ENCODE measurements around the gene FAM117B. TPM values are rescaled to one million over a fixed set of nuclear protein-coding genes. Genes with fewer than 3 reads are reported as not detected.

Gene FAM117B
- total and polyA plus RNA-seq, 2 of the 8 experiments (the other 6 are each of a cell fraction or from before 2014, with no cell fraction given) = 3.9 to 22.6 TPM

GRCh38 chr2:202660796-202661195 lies 26.0 kb downstream of the FAM117B start:
- Histone ChIP-seq H2BK20ac (ENCODE audit: low read length) (no peak overlapping the region), H4K8ac (ENCODE audit: extremely low read depth, insufficient read depth, low read length) (no peak overlapping the region), H3K36me3 (ENCODE audit: control insufficient read depth in 2 of 4, insufficient read depth in 4 of 4, low read length in 3 of 4) (no peaks in the 10 kb centered on the region), H3K4me2 (ENCODE audit: insufficient read depth in 1 of 2, low read depth in 2 of 2, low read length in 2 of 2) (no peak overlapping the region), H2BK12ac (ENCODE audit: low read depth, low read length) (no peak overlapping the region), H3K4me1 (replicated peaks in 1 of 4; ENCODE audit: control insufficient read depth in 3 of 4, insufficient read depth in 4 of 4, low read length in 3 of 4) (no peaks in the 10 kb centered on the region), H3K9ac (replicated peaks in 1 of 4; ENCODE audit: extremely low read depth in 1 of 4, low read depth in 3 of 4, low read length in 3 of 4) (no peak overlapping the region), H3K23me2 (ENCODE audit: low read depth, low read length) (no peaks in the 10 kb centered on the region), H2BK15ac (ENCODE audit: low read length) (no peak overlapping the region), H3K27ac (ENCODE audit: low read depth, low read length) (no peak overlapping the region), H4K20me1 (replicated peaks in 1 of 2; ENCODE audit: control insufficient read depth in 1 of 2, insufficient read depth in 2 of 2, low read length in 2 of 2) (peaks cover 0 to 11% of the 10 kb centered on the region in 2 experiments), H3K18ac (ENCODE audit: extremely low read depth, low read length) (no peak overlapping the region), H2AK5ac (ENCODE audit: low read depth, low read length) (no peak overlapping the region), H3K56ac (replicated peaks; ENCODE audit: insufficient read length, low read depth, low read length) (no peak overlapping the region), H4K5ac (ENCODE audit: insufficient read length, low read depth, low read length) (no peak overlapping the region), H2BK120ac (replicated peaks; ENCODE audit: low read depth, low read length) (no peak overlapping the region), H3K4me3 (ENCODE audit: extremely low read depth in 1 of 4, insufficient read depth in 2 of 4, low read depth in 3 of 4, low read length in 4 of 4) (no peak overlapping the region), H3K79me2 (ENCODE audit: control insufficient read depth in 1 of 2, insufficient read depth in 2 of 2, low read length in 2 of 2) (peaks cover 0 to 76% of the 10 kb centered on the region in 2 experiments; a peak in 3 of 4 replicates), H2AFZ (ENCODE audit: low read length) (no peak overlapping the region), H3K4ac (replicated peaks; ENCODE audit: insufficient read length, low read depth, low read length) (no peak overlapping the region), H2BK5ac (ENCODE audit: low read depth, low read length) (no peak overlapping the region), H3K79me1 (ENCODE audit: low read depth, low read length) (no peaks in the 10 kb centered on the region), H3K14ac (ENCODE audit: insufficient read length) (no peak overlapping the region), H4K91ac (replicated peaks; ENCODE audit: insufficient read length, low read length) (no peak overlapping the region), H3K9me3 (ENCODE audit: insufficient read depth in 2 of 2, low read depth in 1 of 2, low read length in 1 of 2) (no peaks in the 10 kb centered on the region), H3K23ac (ENCODE audit: insufficient read length) (no peak overlapping the region), H3K27me3 (replicated peaks in 1 of 4; ENCODE audit: control insufficient read depth in 3 of 4, extremely low read depth in 1 of 4, insufficient read depth in 3 of 4, low read length in 3 of 4) (no peaks in the 10 kb centered on the region)
- CTCF ChIA-PET (ENCODE audit: partially characterized antibody) = interaction anchor here (1.1 to 1.5 kb wide), 2 partner anchors 8 to 9 kb away, joined by 3 read pairs; no protein-coding TSS in a partner anchor
- no peak for DNase-seq (ENCODE audit: low read depth in 1 of 2, low spot score in 2 of 2)
- FAIRE-seq = no peak
- 79% methylated on average over 2 of the region's 2 CpGs; no CpG with 5 or more reads in 1 of the 2 experiments for WGBS, 2 experiments (ENCODE audit: extremely low coverage in 1 of 2, insufficient coverage in 1 of 2, insufficient read length in 1 of 2, insufficient replicate concordance in 2 of 2, low coverage in 1 of 2, low lambda C conversion rate in 2 of 2, missing lambda C conversion rate in 1 of 2)
- POLR2A ChIA-PET (ENCODE audit: partially characterized antibody) = no interaction called here
- TF ChIP-seq GTF2F1 (IDR thresholded peaks at IDR 0.05; ENCODE audit: borderline replicate concordance, low read depth, low read length) = no peak
- no peak for TF ChIP-seq CTCF (IDR thresholded peaks at IDR 0.05; ENCODE audit: control extremely low read depth in 1 of 3, insufficient read depth in 1 of 3, low read depth in 1 of 3, low read length in 3 of 3)
- no peak for TF ChIP-seq PHF8 (conservative IDR thresholded peaks at IDR 0.05; ENCODE audit: low read depth, low read length)
- TF ChIP-seq SRF (IDR thresholded peaks at IDR 0.05; ENCODE audit: low read depth, low read length) = no peak
- no peak for TF ChIP-seq BCL11A (IDR thresholded peaks at IDR 0.05; ENCODE audit: low read depth in 2 of 2, low read length in 2 of 2)
- no peak for TF ChIP-seq SP1 (IDR thresholded peaks at IDR 0.05; ENCODE audit: low read depth, low read length)
- no peak for TF ChIP-seq SP4 (IDR thresholded peaks at IDR 0.05; ENCODE audit: low read length)
- TF ChIP-seq E2F6 (IDR thresholded peaks at IDR 0.05) = no peak
- no peak for TF ChIP-seq JUN (IDR thresholded peaks at IDR 0.05; ENCODE audit: low read depth, low read length)
- TF ChIP-seq ATF3 (IDR thresholded peaks at IDR 0.05; ENCODE audit: insufficient read depth, low read depth, low read length) = no peak
- no peak for TF ChIP-seq EGR1 (IDR thresholded peaks at IDR 0.05; ENCODE audit: borderline replicate concordance, low read depth, low read length)

Data from H1 (cell line).